GM12878 (cell line): ENCODE measurements around the gene C2orf92. TPM values are rescaled to one million over a fixed set of nuclear protein-coding genes. Genes with fewer than 3 reads are reported as not detected.

ENCODE experiments used
- CBX3 ChIP-seq: fragments of 200-600 bp; sonication (generic); IDR thresholded peaks from 2 replicates; pipeline ENCODE4 v1.6.1; 2016; ENCODE audit warnings: low read depth, borderline replicate concordance
- CHD2 ChIP-seq: IDR thresholded peaks from 2 replicates; pipeline ENCODE4 v1.6.1; 2011; ENCODE audit warnings: low read depth, low read length, improper control_type of control experiment, borderline replicate concordance
- CHD4 ChIP-seq: fragments of 200-600 bp; sonication (generic); IDR thresholded peaks from 2 replicates; pipeline ENCODE4 v1.6.1; 2016; ENCODE audit warnings: mild to moderate bottlenecking
- CREM ChIP-seq: IDR thresholded peaks from 2 replicates; pipeline ENCODE4 v1.6.1; 2014; ENCODE audit warnings: antibody characterized with exemption, low read depth
- DPF2 ChIP-seq: fragments of 450-650 bp; IDR thresholded peaks from 2 replicates; pipeline ENCODE4 v1.6.1; 2017; ENCODE audit warnings: mild to moderate bottlenecking
- EED ChIP-seq: sonication (generic); IDR thresholded peaks from 2 replicates; pipeline ENCODE4 v1.6.1; 2016; ENCODE audit warnings: antibody characterized with exemption, low read depth
- FOS ChIP-seq: IDR thresholded peaks from 3 replicates; pipeline ENCODE4 v1.6.1; 2011; ENCODE audit warnings: borderline replicate concordance; ENCODE audit not compliant: insufficient read length; ENCODE audit errors: extremely low read depth
- GABPA ChIP-seq: IDR thresholded peaks from 2 replicates; pipeline ENCODE4 v1.6.1; 2014; ENCODE audit warnings: antibody characterized with exemption, low read depth, mild to moderate bottlenecking, inconsistent platforms
- GATAD2B ChIP-seq: fragments of 450-650 bp; conservative IDR thresholded peaks from 2 replicates; pipeline ENCODE4 v1.6.1; 2017; ENCODE audit warnings: low read depth, mild to moderate bottlenecking, moderate library complexity
- IRF3 ChIP-seq: fragments of 450-650 bp; IDR thresholded peaks from 2 replicates; pipeline ENCODE4 v1.6.1; 2014; ENCODE audit warnings: mild to moderate bottlenecking
- KAT2A ChIP-seq: conservative IDR thresholded peaks from 2 replicates; pipeline ENCODE4 v1.6.1; 2011; ENCODE audit warnings: low read depth, low read length; ENCODE audit not compliant: control insufficient read depth
- KLF5 ChIP-seq: fragments of 450-650 bp; IDR thresholded peaks from 2 replicates; pipeline ENCODE4 v1.6.1; 2014; ENCODE audit warnings: mild to moderate bottlenecking; ENCODE audit not compliant: partially characterized antibody
- MAX ChIP-seq: IDR thresholded peaks from 2 replicates; pipeline ENCODE4 v1.6.1; 2012; ENCODE audit warnings: low read depth, low read length, improper control_type of control experiment
- MEF2A ChIP-seq: IDR thresholded peaks from 2 replicates; pipeline ENCODE4 v1.6.1; 2011; ENCODE audit warnings: low read depth, mild to moderate bottlenecking, low read length, moderate library complexity; ENCODE audit not compliant: insufficient read depth
- MTA3 ChIP-seq: IDR thresholded peaks from 2 replicates; pipeline ENCODE4 v1.6.1; 2012; ENCODE audit warnings: low read length, inconsistent platforms, borderline replicate concordance
- MXI1 ChIP-seq: fragments of 150-350 bp; IDR thresholded peaks from 2 replicates; pipeline ENCODE4 v1.6.1; 2011; ENCODE audit warnings: low read depth, mild to moderate bottlenecking, inconsistent platforms, low read length, improper control_type of control experiment
- MYB ChIP-seq: fragments of 150-350 bp; IDR thresholded peaks from 2 replicates; pipeline ENCODE4 v1.6.1; 2014; ENCODE audit warnings: mild to moderate bottlenecking, low read depth, low read length, borderline replicate concordance
- NFXL1 ChIP-seq: fragments of 450-650 bp; IDR thresholded peaks from 2 replicates; pipeline ENCODE4 v1.6.1; 2017; ENCODE audit warnings: antibody characterized with exemption, mild to moderate bottlenecking, borderline replicate concordance
- NFYB ChIP-seq: IDR thresholded peaks from 2 replicates; pipeline ENCODE4 v1.6.1; 2011; ENCODE audit warnings: low read depth, mild to moderate bottlenecking, low read length, improper control_type of control experiment, moderate library complexity; ENCODE audit not compliant: insufficient read depth
- POLR2AphosphoS2 ChIP-seq: IDR thresholded peaks from 2 replicates; pipeline ENCODE4 v1.6.1; 2011; ENCODE audit warnings: low read depth, mild to moderate bottlenecking, low read length, improper control_type of control experiment, moderate library complexity
- RBBP5 ChIP-seq: fragments of 200-600 bp; sonication (generic); conservative IDR thresholded peaks from 2 replicates; pipeline ENCODE4 v1.6.1; 2016
- RUNX3 ChIP-seq: IDR thresholded peaks from 2 replicates; pipeline ENCODE4 v1.6.1; 2012; ENCODE audit warnings: low read length, inconsistent platforms
- SMAD1 ChIP-seq: fragments of 450-650 bp; IDR thresholded peaks from 2 replicates; pipeline ENCODE4 v1.6.1; 2018; ENCODE audit warnings: mild to moderate bottlenecking, low read depth; ENCODE audit not compliant: partially characterized antibody
- SP1 ChIP-seq: IDR thresholded peaks from one replicate; pipeline ENCODE4 v1.6.1; 2011; ENCODE audit warnings: low read depth, low read length
- SREBF1 ChIP-seq: IDR thresholded peaks from 2 replicates; pipeline ENCODE4 v1.6.1; 2012; ENCODE audit warnings: mild to moderate bottlenecking, low read length
- TAF1 ChIP-seq: IDR thresholded peaks from 2 replicates; pipeline ENCODE4 v1.6.1; 2011; ENCODE audit warnings: mild to moderate bottlenecking, low read depth, low read length, borderline replicate concordance
- USF2 ChIP-seq: IDR thresholded peaks from 2 replicates; pipeline ENCODE4 v1.6.1; 2011; ENCODE audit warnings: low read depth, low read length, improper control_type of control experiment, borderline replicate concordance
- YBX1 ChIP-seq: fragments of 450-650 bp; IDR thresholded peaks from 2 replicates; pipeline ENCODE4 v1.6.1; 2016; ENCODE audit warnings: antibody characterized with exemption
- polyA plus RNA-seq, 11 experiments: library from polyadenylated mRNA; depleted of rRNA in 4 of 11; unstranded in 6 of 11; stranded (reverse) in 5 of 11; fragments of >200 nt; fragmentation: Nextera tagmentation in 4 of 11; fragmentation: Illumina TruSeq in 1 of 11; extraction: Ambion mirVana in 4 of 11; extraction: Trizol in 1 of 11; gene quantifications; 1 replicate in 1 of 11; 2 replicates in 10 of 11; pipeline versions ENCODE4 v1.2.1 to v1.2.3, GENCODE V29; 2011 to 2016; ENCODE audit warnings: inconsistent platforms in 2 of 11, missing spikeins in 2 of 11, low read depth in 1 of 11
- total RNA-seq, 4 experiments: library from RNA; depleted of rRNA in 3 of 4; stranded (reverse); fragments of >200 nt in 3 of 4; fragmentation: Illumina TruSeq in 1 of 4; extraction: Trizol in 1 of 4; gene quantifications; 2 replicates each; pipeline versions ENCODE4 v1.2.1 to v1.2.3, GENCODE V29; 2013 to 2021
- TF ChIP-seq, protein P1 (sequence below): fragments of 150-350 bp; IDR thresholded peaks from 2 replicates; pipeline ENCODE4 v1.6.1; 2014; ENCODE audit warnings: mild to moderate bottlenecking, low read depth, low read length
- TF ChIP-seq, protein P2 (sequence below): IDR thresholded peaks from 2 replicates; pipeline ENCODE4 v1.6.1; 2012; ENCODE audit warnings: low read depth, low read length, improper control_type of control experiment

The C2orf92 gene
- total and polyA plus RNA-seq, 10 of the 15 experiments (the other 5 are each of a cell fraction or from before 2014, with no cell fraction given), result 0.40 to 10.1 (median 3.7) TPM

DNA sequence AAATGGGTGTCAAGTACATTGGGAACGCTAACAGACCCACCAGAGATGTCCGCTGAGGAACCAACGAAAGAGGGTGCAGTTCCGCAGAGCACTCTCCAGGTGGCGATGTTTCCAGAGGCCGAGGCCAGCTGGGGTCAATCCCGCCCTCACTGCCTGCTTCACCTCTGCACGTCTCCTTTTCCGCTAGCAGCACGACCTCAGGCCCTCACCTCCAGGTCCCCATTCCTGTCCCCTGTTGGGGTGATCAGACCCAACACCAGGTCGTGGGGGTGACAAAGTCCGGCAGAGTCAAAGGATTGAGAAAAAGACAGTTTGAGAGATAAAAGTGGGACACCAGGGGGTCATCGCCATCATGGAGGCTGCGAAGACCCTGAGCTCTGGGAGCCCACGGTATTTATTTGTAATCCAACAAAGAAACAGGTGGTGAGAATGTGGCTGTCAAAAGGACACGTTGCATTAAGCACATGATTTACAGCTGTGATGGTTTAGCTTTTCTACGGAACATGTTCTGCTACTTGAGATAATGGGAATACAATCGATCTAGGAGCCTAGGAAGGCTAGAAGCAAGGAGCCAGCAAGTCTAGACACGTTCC, 71.2 kb downstream of the C2orf92 start (continued):
- TF ChIP-seq CBX3 (no peak), CREM (no peak), RUNX3 (no peak), USF2 (no peak), POLR2AphosphoS2 (no peak), YBX1 (no peak), CHD2 (no peak), MXI1 (no peak), MAX (no peak), NFYB (no peak), CHD4 (no peak), GABPA (no peak), GATAD2B (no peak), SREBF1 (no peak), KLF5 (no peak), IRF3 (no peak), MTA3 (no peak), NFXL1 (no peak), DPF2 (no peak), TAF1 (no peak), SP1 (no peak), EED (no peak), MEF2A (no peak), FOS (no peak), SMAD1 (no peak), KAT2A (no peak), MYB (no peak), RBBP5 (no peak)
- TF ChIP-seq, protein P1, sequence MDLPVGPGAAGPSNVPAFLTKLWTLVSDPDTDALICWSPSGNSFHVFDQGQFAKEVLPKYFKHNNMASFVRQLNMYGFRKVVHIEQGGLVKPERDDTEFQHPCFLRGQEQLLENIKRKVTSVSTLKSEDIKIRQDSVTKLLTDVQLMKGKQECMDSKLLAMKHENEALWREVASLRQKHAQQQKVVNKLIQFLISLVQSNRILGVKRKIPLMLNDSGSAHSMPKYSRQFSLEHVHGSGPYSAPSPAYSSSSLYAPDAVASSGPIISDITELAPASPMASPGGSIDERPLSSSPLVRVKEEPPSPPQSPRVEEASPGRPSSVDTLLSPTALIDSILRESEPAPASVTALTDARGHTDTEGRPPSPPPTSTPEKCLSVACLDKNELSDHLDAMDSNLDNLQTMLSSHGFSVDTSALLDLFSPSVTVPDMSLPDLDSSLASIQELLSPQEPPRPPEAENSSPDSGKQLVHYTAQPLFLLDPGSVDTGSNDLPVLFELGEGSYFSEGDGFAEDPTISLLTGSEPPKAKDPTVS, result no peak
- TF ChIP-seq, protein P2, sequence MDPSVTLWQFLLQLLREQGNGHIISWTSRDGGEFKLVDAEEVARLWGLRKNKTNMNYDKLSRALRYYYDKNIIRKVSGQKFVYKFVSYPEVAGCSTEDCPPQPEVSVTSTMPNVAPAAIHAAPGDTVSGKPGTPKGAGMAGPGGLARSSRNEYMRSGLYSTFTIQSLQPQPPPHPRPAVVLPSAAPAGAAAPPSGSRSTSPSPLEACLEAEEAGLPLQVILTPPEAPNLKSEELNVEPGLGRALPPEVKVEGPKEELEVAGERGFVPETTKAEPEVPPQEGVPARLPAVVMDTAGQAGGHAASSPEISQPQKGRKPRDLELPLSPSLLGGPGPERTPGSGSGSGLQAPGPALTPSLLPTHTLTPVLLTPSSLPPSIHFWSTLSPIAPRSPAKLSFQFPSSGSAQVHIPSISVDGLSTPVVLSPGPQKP, result no peak
